Subcutaneous adipose tissue (tissue), 4 donors: ENCODE measurements around the gene UROC1. TPM values are rescaled to one million over a fixed set of nuclear protein-coding genes. Genes with fewer than 3 reads are reported as not detected.

ENCODE experiments used
- total RNA-seq, 4 donors: library from RNA; depleted of rRNA; stranded (reverse); fragments of >200 nt; gene quantifications; one replicate each; pipeline ENCODE4 v1.1.0, GENCODE V29; 2016
- TF ChIP-seq, protein P1 (sequence below): fragments of 450-650 bp; IDR thresholded peaks from one replicate; pipeline ENCODE4 v1.5.1; 2016; ENCODE audit warnings: low read depth, mild to moderate bottlenecking, control low read depth, antibody characterized with exemption, moderate library complexity

Gene UROC1
- total RNA-seq, 4 donors from 2014 or later = not detected

DNA sequence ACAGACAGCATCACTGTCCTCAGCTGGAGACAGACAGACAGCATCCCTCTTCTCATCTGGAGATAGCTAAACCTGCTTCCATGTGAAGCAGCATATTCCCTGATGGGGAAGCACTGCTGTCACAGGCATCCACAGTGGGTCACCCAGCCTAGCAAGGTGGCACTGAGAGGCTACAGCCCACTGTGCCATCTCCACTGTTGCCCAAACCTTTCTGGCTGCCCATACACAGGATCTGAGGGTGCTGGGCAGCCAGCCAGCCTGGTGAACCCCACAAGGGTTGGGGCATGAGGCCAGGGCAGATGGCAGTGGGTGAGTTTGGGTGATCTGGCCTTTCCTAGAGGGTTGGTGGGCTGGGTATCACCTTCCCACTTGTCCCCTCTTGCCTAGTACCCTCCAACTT, 18.1 kb upstream of the UROC1 start:
- TF ChIP-seq, protein P1, sequence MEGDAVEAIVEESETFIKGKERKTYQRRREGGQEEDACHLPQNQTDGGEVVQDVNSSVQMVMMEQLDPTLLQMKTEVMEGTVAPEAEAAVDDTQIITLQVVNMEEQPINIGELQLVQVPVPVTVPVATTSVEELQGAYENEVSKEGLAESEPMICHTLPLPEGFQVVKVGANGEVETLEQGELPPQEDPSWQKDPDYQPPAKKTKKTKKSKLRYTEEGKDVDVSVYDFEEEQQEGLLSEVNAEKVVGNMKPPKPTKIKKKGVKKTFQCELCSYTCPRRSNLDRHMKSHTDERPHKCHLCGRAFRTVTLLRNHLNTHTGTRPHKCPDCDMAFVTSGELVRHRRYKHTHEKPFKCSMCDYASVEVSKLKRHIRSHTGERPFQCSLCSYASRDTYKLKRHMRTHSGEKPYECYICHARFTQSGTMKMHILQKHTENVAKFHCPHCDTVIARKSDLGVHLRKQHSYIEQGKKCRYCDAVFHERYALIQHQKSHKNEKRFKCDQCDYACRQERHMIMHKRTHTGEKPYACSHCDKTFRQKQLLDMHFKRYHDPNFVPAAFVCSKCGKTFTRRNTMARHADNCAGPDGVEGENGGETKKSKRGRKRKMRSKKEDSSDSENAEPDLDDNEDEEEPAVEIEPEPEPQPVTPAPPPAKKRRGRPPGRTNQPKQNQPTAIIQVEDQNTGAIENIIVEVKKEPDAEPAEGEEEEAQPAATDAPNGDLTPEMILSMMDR = no peak

DNA sequence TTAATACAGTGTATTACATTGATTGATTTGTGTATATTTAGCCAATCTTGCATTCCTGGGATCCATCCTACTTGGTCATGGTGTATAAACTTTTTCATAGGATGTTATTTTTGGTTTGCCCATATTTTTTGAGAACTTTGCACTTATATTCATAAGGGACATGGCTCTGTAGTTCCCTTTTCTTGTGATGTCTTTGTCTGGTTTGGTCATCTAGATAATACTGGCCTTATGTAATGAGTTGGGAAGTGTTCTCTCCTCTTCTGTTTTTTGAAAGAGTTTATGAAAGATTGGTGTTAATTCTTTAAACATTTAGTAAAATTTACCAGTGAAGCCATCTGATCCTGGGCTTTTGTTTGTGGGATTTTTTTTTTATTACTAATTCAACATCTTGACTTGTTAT, 15.9 kb upstream of the UROC1 start:
- TF ChIP-seq, protein P1 = no peak

DNA sequence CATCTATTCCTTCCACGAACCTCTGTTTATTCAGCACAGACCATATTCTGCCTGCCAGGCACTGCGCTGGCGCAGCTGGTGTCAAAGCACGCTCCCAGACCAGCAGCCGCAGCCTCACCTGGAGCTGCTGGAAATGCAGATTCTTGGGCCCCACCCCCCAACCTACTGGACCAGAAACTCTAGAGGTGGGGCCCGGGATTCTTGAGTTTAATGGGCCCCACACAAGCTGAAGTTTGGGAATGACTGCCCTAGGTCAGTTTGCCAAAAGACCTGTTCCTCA, 13.4 kb upstream of the UROC1 start:
- TF ChIP-seq, protein P1 = no peak

DNA sequence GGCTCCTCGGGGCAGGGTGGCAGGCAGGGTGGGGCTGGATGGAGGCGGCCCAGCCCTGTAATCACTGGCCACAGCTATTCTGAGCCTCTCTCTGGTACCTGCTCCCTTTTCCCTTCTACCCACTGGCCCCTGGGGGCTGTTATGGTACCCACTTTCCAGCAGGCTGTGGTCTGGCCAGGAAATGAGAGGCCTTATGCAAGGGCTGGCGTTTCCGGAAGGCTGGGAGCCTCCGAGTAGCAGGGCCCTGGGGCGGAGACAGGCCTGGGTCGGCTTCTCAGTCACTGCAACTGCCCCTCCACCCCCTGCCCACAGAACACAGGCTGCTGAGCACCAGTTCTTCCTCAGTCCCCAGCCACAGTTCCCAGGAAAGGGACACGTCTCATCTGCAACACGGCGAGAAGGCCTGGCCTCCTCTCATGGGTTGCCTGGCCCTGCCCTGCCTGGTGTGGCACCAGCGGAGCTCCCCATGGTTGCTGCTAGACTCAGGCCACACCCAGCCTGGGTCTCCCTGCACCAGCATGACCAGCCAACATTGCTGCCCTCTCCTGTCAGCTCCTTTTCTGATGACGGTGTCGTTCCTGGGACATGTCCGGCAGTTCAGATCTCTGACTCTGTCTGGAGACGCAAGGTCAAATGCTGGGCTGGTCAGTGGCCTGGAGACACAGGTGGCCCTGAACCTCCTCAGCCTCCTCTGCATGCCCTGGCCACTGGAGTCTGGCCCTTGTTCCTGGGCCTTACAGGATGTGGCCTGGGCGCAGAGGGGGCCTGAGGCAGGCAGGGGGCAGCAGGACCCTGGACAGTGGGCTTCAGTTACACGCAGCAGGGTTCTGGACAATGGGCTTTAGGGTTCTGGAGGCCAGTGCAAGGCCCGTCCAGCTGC, 12.8 kb upstream of the UROC1 start:
- TF ChIP-seq, protein P1 = no peak

DNA sequence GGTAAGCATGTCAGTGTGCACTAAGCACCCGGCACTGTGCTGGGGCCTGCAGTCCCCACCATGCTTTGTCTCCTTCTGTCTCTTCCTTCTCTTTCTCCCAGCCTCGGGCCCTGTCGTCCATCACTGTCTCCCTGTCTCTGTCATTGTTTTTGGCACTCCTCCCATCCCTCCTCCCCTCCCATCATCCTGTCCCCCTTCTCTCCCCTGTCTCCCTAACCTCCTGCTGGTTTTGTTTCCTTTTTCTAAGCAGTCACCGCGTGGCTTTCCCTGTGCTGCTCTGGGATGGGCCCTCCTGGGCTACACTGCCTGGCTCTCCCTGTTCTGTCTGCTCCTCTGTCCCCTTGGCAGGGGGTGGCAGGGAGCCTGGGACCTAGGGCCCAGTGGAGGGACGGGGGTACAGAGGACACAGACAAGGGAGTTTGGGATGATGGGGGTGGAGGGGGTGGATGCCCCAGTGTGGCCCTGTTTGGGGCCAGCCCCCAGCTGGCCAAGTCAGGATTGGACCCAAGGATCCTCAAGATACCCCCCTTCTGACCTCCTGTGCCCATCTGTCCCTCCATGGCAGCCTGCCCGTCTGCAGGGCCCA, 12.1 kb upstream of the UROC1 start:
- TF ChIP-seq, protein P1 = no peak

DNA sequence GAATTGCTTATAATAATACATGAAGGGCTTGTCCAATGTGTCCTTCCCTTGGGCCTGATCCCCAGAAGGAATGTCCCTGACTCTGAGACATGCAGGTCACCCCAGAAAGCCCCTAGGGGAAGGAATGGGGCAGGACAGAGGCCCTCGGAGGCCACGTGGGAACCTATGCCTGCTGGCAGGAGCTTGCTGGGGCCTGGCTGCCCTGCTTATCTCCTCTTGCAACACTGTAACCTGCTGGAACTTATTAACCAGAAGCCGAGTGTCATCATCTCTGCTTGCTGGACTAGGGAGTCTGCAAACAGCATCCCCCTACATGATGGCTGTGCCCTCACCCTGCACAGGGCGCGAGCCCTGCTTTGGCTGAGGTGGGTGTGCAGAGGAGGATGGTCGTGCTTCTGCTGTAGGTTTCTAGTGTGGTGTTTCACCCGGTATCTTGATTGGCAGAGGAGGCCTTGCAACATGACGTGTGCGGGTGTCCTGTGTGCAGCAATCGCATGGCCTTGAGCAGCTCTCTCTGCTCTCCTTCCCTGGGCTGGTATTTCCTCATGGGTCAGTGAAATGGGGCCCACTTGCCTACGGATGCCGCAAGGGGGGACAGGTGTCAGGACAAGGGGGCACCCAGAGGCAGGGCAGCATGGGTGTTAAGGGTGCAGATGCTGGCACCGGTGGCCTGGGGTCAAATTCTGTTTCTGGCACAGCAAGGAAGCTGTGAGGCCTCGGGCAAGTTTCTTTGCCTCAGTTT, 11.4 kb upstream of the UROC1 start:
- TF ChIP-seq, protein P1 = no peak

DNA sequence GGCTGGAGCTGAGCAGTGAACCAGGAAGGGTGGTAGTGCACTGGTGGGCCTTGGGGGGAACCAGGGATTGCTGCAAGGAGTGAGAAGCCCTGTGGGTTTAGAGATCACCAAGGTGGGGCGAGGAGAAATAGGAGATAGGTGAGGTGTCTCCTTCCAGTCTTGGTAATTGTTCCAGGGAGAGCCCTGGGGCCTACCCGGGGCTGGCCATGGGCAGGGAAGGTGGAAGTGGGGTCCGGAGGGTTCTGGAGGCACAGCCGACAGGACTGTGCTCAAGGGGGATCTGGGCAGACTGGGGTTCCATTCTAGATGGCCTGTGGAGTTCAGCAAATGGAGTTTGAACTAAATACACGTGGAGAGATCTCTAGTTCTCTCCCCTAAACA, 10.8 kb upstream of the UROC1 start:
- TF ChIP-seq, protein P1 = no peak
